Activated naive CD4-positive, alpha-beta T cell treated with anti-CD3 and anti-CD28 coated beads for 36 hours (primary cell): Measurements from ENCODE around the gene PDXK. TPM values are rescaled to one million over a fixed set of nuclear protein-coding genes. Genes with fewer than 3 reads are reported as not detected.
"Not testable (repeated sequence)": the region's sequence is repeated elsewhere in the genome, so short reads cannot be mapped to it uniquely, and the experiment has no call there.

Experiments used
- CTCF ChIA-PET: fragments of 350-600 bp; sonication (Branson Sonifier 250); formaldehyde crosslinking; loops from one replicate; lab custom pipeline; 2021; ENCODE audit warnings: antibody characterized with exemption; lab: Charles Lee
- DNase-seq: peaks from one replicate; pipeline ENCODE4 v3.0.0-alpha.2; 2020
- H3K27ac Mint-ChIP-seq: one replicate; pipeline ENCODE4 v1.8.0; 2021; ENCODE audit warnings: mild to moderate bottlenecking, mixed read lengths
- H3K27me3 Mint-ChIP-seq: one replicate; pipeline ENCODE4 v1.8.0; 2021; ENCODE audit warnings: low read depth, mixed read lengths
- H3K36me3 Mint-ChIP-seq: one replicate; pipeline ENCODE4 v1.8.0; 2021; ENCODE audit warnings: low read depth, mixed read lengths
- H3K4me1 Mint-ChIP-seq: one replicate; pipeline ENCODE4 v1.8.0; 2021; ENCODE audit warnings: low read depth, mixed read lengths
- H3K4me3 Mint-ChIP-seq: one replicate; pipeline ENCODE4 v1.8.0; 2021; ENCODE audit warnings: mild to moderate bottlenecking, moderate library complexity, mixed read lengths
- H3K9me3 Mint-ChIP-seq: one replicate; pipeline ENCODE4 v1.8.0; 2021; ENCODE audit warnings: mixed read lengths
- intact Hi-C: fragments of 100-400 bp; cut with micrococcal nuclease; formaldehyde crosslinking; loops from one replicate; pipeline ENCODE4 v1.15.1; 2023
- total RNA-seq, 2 experiments: library from RNA; stranded (reverse); gene quantifications; one replicate each; pipeline ENCODE4 v1.2.3, GENCODE V29; 2021

The PDXK gene
- total RNA-seq, 2 experiments from 2014 or later: 125 to 133 TPM

- Mint-ChIP-seq H3K27me3 (no peaks in the 10 kb centered on the region), H3K9me3 (no peaks in the 10 kb centered on the region), H3K4me3 (no peak overlapping the region), H3K36me3 (peaks cover 56% of the 10 kb centered on the region), H3K4me1 (no peaks in the 10 kb centered on the region), H3K27ac (no peak overlapping the region)
- intact Hi-C loops: loop anchor here (10.0 kb wide), 1 partner anchor 65 kb away; no protein-coding TSS in a partner anchor
- CTCF ChIA-PET: no interaction called here
- DNase-seq: no peak
These were observed 29.2 kb upstream of the PDXK start for GRCh38 chr21:43689556-43690337.

- DNase-seq: no peak
- Mint-ChIP-seq H3K27ac (no peak overlapping the region), H3K4me3 (no peak overlapping the region), H3K9me3 (no peaks in the 10 kb centered on the region), H3K27me3 (no peaks in the 10 kb centered on the region), H3K36me3 (peaks cover 52% of the 10 kb centered on the region), H3K4me1 (no peaks in the 10 kb centered on the region)
- intact Hi-C loops: loop anchor here (10.0 kb wide), 1 partner anchor 64 kb away; no protein-coding TSS in a partner anchor
- CTCF ChIA-PET: no interaction called here
These were observed 28.6 kb upstream of the PDXK start for GRCh38 chr21:43690346-43690745.

- no peaks in the 10 kb centered on the region for H3K27me3 Mint-ChIP-seq
- CTCF ChIA-PET: no interaction called here
- no peaks in the 10 kb centered on the region for H3K9me3 Mint-ChIP-seq
- no peak overlapping the region for H3K27ac Mint-ChIP-seq
- H3K4me1 Mint-ChIP-seq: peaks cover 3% of the 10 kb centered on the region
- no peak overlapping the region for H3K4me3 Mint-ChIP-seq
- DNase-seq: no peak
- intact Hi-C loops: loop anchor here (10.0 kb wide), 1 partner anchor 64 kb away; no protein-coding TSS in a partner anchor
- H3K36me3 Mint-ChIP-seq: peaks cover 53% of the 10 kb centered on the region
These were observed 27.7 kb upstream of the PDXK start for GRCh38 chr21:43691086-43691795.

GRCh38 chr21:43691801-43692200, 27.1 kb upstream of the PDXK start:
- Mint-ChIP-seq H3K9me3 (no peaks in the 10 kb centered on the region), H3K4me1 (peaks cover 4% of the 10 kb centered on the region), H3K4me3 (no peak overlapping the region), H3K27me3 (no peaks in the 10 kb centered on the region), H3K27ac (no peak overlapping the region), H3K36me3 (peaks cover 53% of the 10 kb centered on the region)
- intact Hi-C loops: loop anchor here (10.0 kb wide), 1 partner anchor 63 kb away; no protein-coding TSS in a partner anchor
- CTCF ChIA-PET: interaction anchor here (0.7 kb wide), 1 partner anchor 37 kb away, joined by 3 read pairs; no protein-coding TSS in a partner anchor
- no peak for DNase-seq

- H3K27ac Mint-ChIP-seq: no peak overlapping the region
- intact Hi-C loops: loop anchor here (10.0 kb wide), 1 partner anchor 62 kb away; no protein-coding TSS in a partner anchor
- H3K4me1 Mint-ChIP-seq: peaks cover 11% of the 10 kb centered on the region
- H3K9me3 Mint-ChIP-seq: no peaks in the 10 kb centered on the region
- DNase-seq: no peak
- no peak overlapping the region for H3K4me3 Mint-ChIP-seq
- CTCF ChIA-PET: no interaction called here
- H3K36me3 Mint-ChIP-seq: peaks cover 53% of the 10 kb centered on the region
- no peaks in the 10 kb centered on the region for H3K27me3 Mint-ChIP-seq
These were observed 26.0 kb upstream of the PDXK start for GRCh38 chr21:43692949-43693348.

DNA sequence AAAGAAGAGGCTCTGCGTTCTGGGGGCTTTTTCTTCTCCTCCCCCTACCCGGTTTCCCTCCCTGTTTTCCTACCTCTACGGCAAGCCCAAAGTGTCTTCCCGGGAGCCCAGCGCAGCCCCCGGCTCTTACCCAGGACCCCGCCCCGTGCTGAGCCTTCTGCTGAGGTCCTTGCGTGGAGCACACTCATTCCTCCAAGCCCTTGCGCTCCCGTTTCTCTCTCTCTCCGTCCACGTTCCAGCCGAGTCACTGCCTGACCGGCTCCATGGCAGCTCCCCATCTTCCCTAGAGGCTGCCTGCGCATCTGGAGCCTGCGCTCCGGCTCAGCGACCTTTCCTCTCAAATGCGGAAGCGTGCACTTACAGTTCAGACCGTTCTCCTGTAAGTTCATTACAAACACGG, 24.9 kb upstream of the PDXK start:
- DNase-seq: no peak
- H3K27ac Mint-ChIP-seq: no peak overlapping the region
- no peaks in the 10 kb centered on the region for H3K27me3 Mint-ChIP-seq
- H3K4me3 Mint-ChIP-seq: no peak overlapping the region
- H3K4me1 Mint-ChIP-seq: peaks cover 11% of the 10 kb centered on the region
- no peaks in the 10 kb centered on the region for H3K9me3 Mint-ChIP-seq
- H3K36me3 Mint-ChIP-seq: peaks cover 60% of the 10 kb centered on the region
- CTCF ChIA-PET: no interaction called here
- intact Hi-C loops: loop anchor here (10.0 kb wide), 1 partner anchor 61 kb away; no protein-coding TSS in a partner anchor

GRCh38 chr21:43694437-43695079, 24.4 kb upstream of the PDXK start:
- H3K36me3 Mint-ChIP-seq: peaks cover 61% of the 10 kb centered on the region
- no peak for DNase-seq
- H3K4me3 Mint-ChIP-seq: no peak overlapping the region
- CTCF ChIA-PET: no interaction called here
- H3K27me3 Mint-ChIP-seq: no peaks in the 10 kb centered on the region
- H3K27ac Mint-ChIP-seq: no peak overlapping the region
- H3K9me3 Mint-ChIP-seq: no peaks in the 10 kb centered on the region
- intact Hi-C loops: loop anchor here (10.0 kb wide), 1 partner anchor 60 kb away; no protein-coding TSS in a partner anchor
- H3K4me1 Mint-ChIP-seq: peaks cover 11% of the 10 kb centered on the region

- CTCF ChIA-PET: interaction anchor here (1.3 kb wide), 1 partner anchor 14 kb away, joined by 4 read pairs; no protein-coding TSS in a partner anchor
- no peak for DNase-seq
- H3K4me3 Mint-ChIP-seq: no peak overlapping the region
- peaks cover 51% of the 10 kb centered on the region for H3K36me3 Mint-ChIP-seq
- H3K27ac Mint-ChIP-seq: no peak overlapping the region
- intact Hi-C loops: loop anchor here (2.0 to 10.0 kb wide), 2 partner anchors 35 to 59 kb away; no protein-coding TSS in a partner anchor
- H3K27me3 Mint-ChIP-seq: no peaks in the 10 kb centered on the region
- H3K4me1 Mint-ChIP-seq: peaks cover 12% of the 10 kb centered on the region
- no peaks in the 10 kb centered on the region for H3K9me3 Mint-ChIP-seq
These were observed 22.7 kb upstream of the PDXK start for GRCh38 chr21:43696214-43696613.

DNA sequence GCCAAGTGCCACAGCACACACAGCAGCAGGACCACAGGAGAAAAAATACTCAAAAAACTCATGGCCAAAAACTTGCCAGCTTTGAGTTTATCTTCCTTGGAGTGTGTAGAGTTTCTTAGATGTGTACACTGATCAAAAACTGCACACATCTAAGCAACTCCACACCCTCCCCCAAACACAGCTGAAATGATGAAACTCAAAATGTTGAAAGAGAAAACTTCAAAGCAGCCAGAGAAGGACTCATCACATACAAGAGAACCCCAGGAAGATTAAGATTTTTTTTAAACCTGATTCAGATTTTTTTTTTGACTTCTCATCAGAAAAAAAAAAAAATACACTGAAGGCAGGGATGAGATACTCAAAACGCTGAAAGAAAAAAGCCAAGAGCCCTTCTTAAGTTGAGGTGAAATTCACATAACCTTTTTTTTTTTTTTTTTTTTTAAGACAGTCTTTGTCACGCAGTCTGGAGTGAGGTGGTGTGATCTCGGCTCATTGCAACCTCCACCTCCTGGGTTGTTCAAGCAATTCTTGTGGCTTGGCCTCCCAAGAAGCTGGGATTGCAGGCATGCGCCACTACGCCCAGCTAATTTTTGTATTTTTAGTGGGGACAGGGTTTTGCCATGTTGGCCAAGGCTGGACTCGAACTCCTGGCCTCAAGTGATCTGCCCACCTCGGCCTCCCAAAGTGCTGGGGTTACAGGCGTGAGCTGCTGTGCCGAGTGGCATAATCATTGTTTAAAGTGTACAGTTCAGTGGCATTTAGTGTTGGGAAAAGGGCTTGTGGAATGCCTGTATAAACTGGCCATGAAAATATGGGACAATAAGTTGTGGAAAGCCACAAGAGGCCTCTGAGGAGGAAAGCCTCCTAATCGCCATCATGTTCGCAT, 20.9 kb upstream of the PDXK start:
- Mint-ChIP-seq H3K4me1 (peaks cover 12% of the 10 kb centered on the region), H3K27me3 (no peaks in the 10 kb centered on the region), H3K36me3 (peaks cover 45% of the 10 kb centered on the region), H3K27ac (no peak overlapping the region), H3K4me3 (no peak overlapping the region), H3K9me3 (no peaks in the 10 kb centered on the region)
- DNase-seq: no peak
- intact Hi-C loops: loop anchor here (2.0 to 10.0 kb wide), 2 partner anchors 37 to 57 kb away; no protein-coding TSS in a partner anchor
- CTCF ChIA-PET: interaction anchor here (0.5 kb wide), 1 partner anchor 27 kb away, joined by 3 read pairs; no protein-coding TSS in a partner anchor

GRCh38 chr21:43699492-43699777, 19.5 kb upstream of the PDXK start:
- H3K9me3 Mint-ChIP-seq, H3K27ac Mint-ChIP-seq, H3K27me3 Mint-ChIP-seq, CTCF ChIA-PET, DNase-seq, H3K4me3 Mint-ChIP-seq: not testable (repeated sequence)
- Mint-ChIP-seq H3K36me3 (peaks cover 32% of the 10 kb centered on the region), H3K4me1 (peaks cover 12% of the 10 kb centered on the region)
- intact Hi-C loops: loop anchor here (10.0 kb wide), 1 partner anchor 55 kb away; no protein-coding TSS in a partner anchor

- CTCF ChIA-PET: no interaction called here
- Mint-ChIP-seq H3K27me3 (no peaks in the 10 kb centered on the region), H3K4me1 (peaks cover 12% of the 10 kb centered on the region), H3K27ac (no peak overlapping the region), H3K9me3 (no peaks in the 10 kb centered on the region), H3K36me3 (peaks cover 32% of the 10 kb centered on the region), H3K4me3 (no peak overlapping the region)
- intact Hi-C loops: loop anchor here (10.0 kb wide), 1 partner anchor 55 kb away; no protein-coding TSS in a partner anchor
- no peak for DNase-seq
These were observed 18.9 kb upstream of the PDXK start for GRCh38 chr21:43699933-43700599.
